Liver (tissue), 9 donors: ENCODE results near the gene KIR3DL2. TPM values are rescaled to one million over a fixed set of nuclear protein-coding genes. Genes with fewer than 3 reads are reported as not detected.
"Not testable (repeated sequence)": the region's sequence is repeated elsewhere in the genome, so short reads cannot be mapped to it uniquely, and the experiment has no call there.

Experiments
- DNase-seq: peaks from one replicate; pipeline ENCODE4 v3.0.0-alpha.2; 2017; ENCODE audit warnings: low spot score
- H3K27ac ChIP-seq, 2 donors: one replicate each; pipeline ENCODE4 v1.7.0; 2013; ENCODE audit warnings: inconsistent platforms in 2 of 2, low read length in 2 of 2, control low read depth in 1 of 2, low read depth in 1 of 2, mild to moderate bottlenecking in 1 of 2
- H3K27me3 ChIP-seq, 4 donors: one replicate each; pipeline versions ENCODE4 v1.6.1 to v1.7.0; 2013; ENCODE audit warnings: low read length in 3 of 4, inconsistent platforms in 1 of 4, mild to moderate bottlenecking in 1 of 4, moderate library complexity in 1 of 4; ENCODE audit not compliant: control insufficient read depth in 4 of 4, insufficient read depth in 4 of 4
- H3K36me3 ChIP-seq, 4 donors: one replicate each; pipeline versions ENCODE4 v1.6.1 to v1.7.0; 2013; ENCODE audit warnings: low read length in 3 of 4, mild to moderate bottlenecking in 3 of 4, low read depth in 1 of 4, moderate library complexity in 1 of 4; ENCODE audit not compliant: control insufficient read depth in 4 of 4, insufficient read depth in 3 of 4
- H3K4me1 ChIP-seq, 4 donors: one replicate each; pipeline versions ENCODE4 v1.6.1 to v1.7.0; 2013; ENCODE audit warnings: low read length in 3 of 4, mild to moderate bottlenecking in 3 of 4, moderate library complexity in 1 of 4; ENCODE audit not compliant: control insufficient read depth in 4 of 4, insufficient read depth in 4 of 4
- H3K4me3 ChIP-seq, 3 donors: one replicate each; pipeline versions ENCODE4 v1.6.1 to v1.7.0; 2013; ENCODE audit warnings: low read length in 3 of 3, control low read depth in 1 of 3, low read depth in 1 of 3, mild to moderate bottlenecking in 1 of 3
- H3K9ac ChIP-seq, 2 donors: one replicate each; pipeline ENCODE4 v1.7.0; 2013; ENCODE audit warnings: low read length in 2 of 2, mild to moderate bottlenecking in 2 of 2, moderate library complexity in 2 of 2, control low read depth in 1 of 2, low read depth in 1 of 2
- H3K9me3 ChIP-seq, 4 donors: one replicate each; pipeline versions ENCODE4 v1.6.1 to v1.7.0; 2013; ENCODE audit warnings: low read length in 3 of 4; ENCODE audit not compliant: control insufficient read depth in 4 of 4
- CTCF ChIP-seq: fragments of 150-350 bp; IDR thresholded peaks from 2 replicates; pipeline ENCODE4 v1.5.1; 2017; ENCODE audit warnings: improper control_type of control experiment, low read depth, low read length; ENCODE audit not compliant: missing input control
- GABPA ChIP-seq, 2 donors: IDR thresholded peaks in 1 of 2; conservative IDR thresholded peaks in 1 of 2; 2 replicates each; pipeline ENCODE4 v1.6.1; 2016; ENCODE audit warnings: antibody characterized with exemption in 2 of 2, mild to moderate bottlenecking in 1 of 2, moderate library complexity in 1 of 2
- HNF4G ChIP-seq: IDR thresholded peaks from 2 replicates; pipeline ENCODE4 v1.6.1; 2016; ENCODE audit warnings: antibody characterized with exemption
- JUND ChIP-seq, 2 donors: IDR thresholded peaks; 2 replicates each; pipeline ENCODE4 v1.6.1; 2016; ENCODE audit warnings: antibody characterized with exemption in 2 of 2
- MAX ChIP-seq: IDR thresholded peaks from 2 replicates; pipeline ENCODE4 v1.6.1; 2016; ENCODE audit warnings: antibody characterized with exemption
- NR2F2 ChIP-seq: IDR thresholded peaks from 2 replicates; pipeline ENCODE4 v1.6.1; 2016; ENCODE audit warnings: antibody characterized with exemption
- RAD21 ChIP-seq, 2 donors: IDR thresholded peaks; 2 replicates each; pipeline ENCODE4 v1.6.1; 2016; ENCODE audit warnings: antibody characterized with exemption in 2 of 2, mild to moderate bottlenecking in 2 of 2
- REST ChIP-seq: IDR thresholded peaks from 2 replicates; pipeline ENCODE4 v1.6.1; 2016; ENCODE audit warnings: antibody characterized with exemption, mild to moderate bottlenecking
- SP1 ChIP-seq: IDR thresholded peaks from 2 replicates; pipeline ENCODE4 v1.6.1; 2018; ENCODE audit warnings: antibody characterized with exemption, mild to moderate bottlenecking
- YY1 ChIP-seq: IDR thresholded peaks from 2 replicates; pipeline ENCODE4 v1.6.1; 2016; ENCODE audit warnings: antibody characterized with exemption, mild to moderate bottlenecking
- WGBS: extraction: QIAGEN DNeasy Blood & Tissue Kit; methylation state at CpG from one replicate; pipeline ENCODE4 v1.1.7; 2013; 5-methylcytosine and 5-hydroxymethylcytosine counted together
- polyA plus RNA-seq, 2 donors: library from polyadenylated mRNA; stranded (reverse) in 1 of 2; unstranded in 1 of 2; fragments of 200-250 nt in 1 of 2; fragments of >200 nt in 1 of 2; fragmentation: Nextera tagmentation in 1 of 2; extraction: Ambion mirVana in 1 of 2; gene quantifications; one replicate each; pipeline versions ENCODE4 v1.2.1 to v1.2.3, GENCODE V29; 2013 to 2015
- total RNA-seq, 2 donors: library from RNA; depleted of rRNA; stranded (reverse); fragments of >200 nt; gene quantifications; one replicate each; pipeline ENCODE4 v1.2.3, GENCODE V29; 2014
- donor health status: healthy.
- donor health status: healthy.
- donor health status: healthy.
- donor health status: healthy.
- donor health status: healthy.

Gene KIR3DL2
- total and polyA plus RNA-seq, 4 donors: 0.08 TPM; not detected in 3

- TF ChIP-seq REST (no peak), SP1 (no peak), GABPA (IDR thresholded peaks at IDR 0.05 in 1 of 2, conservative IDR thresholded peaks at IDR 0.05 in 1 of 2) (no peak), MAX (no peak)
Observed at GRCh38 chr19:54903303-54903702, 53.1 kb downstream of the KIR3DL2 start (continued).

- not testable (repeated sequence) for DNase-seq, H3K9ac ChIP-seq, H3K4me1 ChIP-seq, H3K4me3 ChIP-seq, H3K27ac ChIP-seq, H3K9me3 ChIP-seq, H3K27me3 ChIP-seq, H3K36me3 ChIP-seq
- WGBS: 71% methylated on average over 4 of the region's 4 CpGs
Observed at GRCh38 chr19:54904261-54904660, 54.0 kb downstream of the KIR3DL2 start.

- H3K4me1 ChIP-seq: no peaks in the 10 kb centered on the region
- WGBS: 29% methylated on average over 5 of the region's 5 CpGs
- H3K9me3 ChIP-seq: peaks cover 0 to 2% (median 0%) of the 10 kb centered on the region in 4 donors
- no peaks in the 10 kb centered on the region for H3K36me3 ChIP-seq
- no peak overlapping the region for H3K9ac ChIP-seq
- no peak overlapping the region for H3K4me3 ChIP-seq
- H3K27ac ChIP-seq: no peak overlapping the region
- TF ChIP-seq REST: no peak
- TF ChIP-seq CTCF: no peak
- TF ChIP-seq NR2F2: no peak
- TF ChIP-seq JUND (IDR thresholded peaks at IDR 0.05): no peak
- no peak for TF ChIP-seq HNF4G
- TF ChIP-seq YY1: no peak
- TF ChIP-seq RAD21 (IDR thresholded peaks at IDR 0.05): no peak
- no peak for DNase-seq
- H3K27me3 ChIP-seq: peaks cover 0 to 2% (median 0%) of the 10 kb centered on the region in 4 donors
Observed at GRCh38 chr19:54905421-54905802, 55.2 kb downstream of the KIR3DL2 start.
